Spinal cord (tissue), 10 donors: ENCODE measurements around the gene UBE2K. TPM values are rescaled to one million over a fixed set of nuclear protein-coding genes. Genes with fewer than 3 reads are reported as not detected.
"Not testable (repeated sequence)": the region's sequence is repeated elsewhere in the genome, so short reads cannot be mapped to it uniquely, and the experiment has no call there.

ENCODE experiments used
- DNase-seq, 6 donors: peaks; one replicate each; pipeline versions ENCODE4 v3.0.0 to v3.0.0-alpha.2; 2013 to 2015; ENCODE audit warnings: low spot score in 6 of 6, low read depth in 4 of 6
- H3K27ac ChIP-seq: one replicate; pipeline ENCODE4 v1.5.1; 2013; ENCODE audit warnings: low read depth, low read length, control low read depth
- H3K27me3 ChIP-seq: one replicate; pipeline ENCODE4 v1.6.1; 2013; ENCODE audit warnings: low read length; ENCODE audit not compliant: control insufficient read depth, insufficient read depth
- H3K36me3 ChIP-seq: one replicate; pipeline ENCODE4 v1.6.1; 2013; ENCODE audit warnings: low read length; ENCODE audit not compliant: control insufficient read depth, insufficient read depth
- H3K4me1 ChIP-seq: one replicate; pipeline ENCODE4 v1.6.1; 2013; ENCODE audit warnings: low read length; ENCODE audit not compliant: control insufficient read depth, insufficient read depth
- H3K4me3 ChIP-seq: one replicate; pipeline ENCODE4 v1.5.1; 2013; ENCODE audit warnings: low read depth, low read length, control low read depth
- H3K9me3 ChIP-seq: one replicate; pipeline ENCODE4 v1.6.1; 2013; ENCODE audit warnings: low read length; ENCODE audit not compliant: control insufficient read depth, insufficient read depth
- WGBS: methylation state at CpG from one replicate; pipeline ENCODE4 v1.1.5; 2013; ENCODE audit warnings: missing lambda C conversion rate; ENCODE audit not compliant: insufficient coverage; 5-methylcytosine and 5-hydroxymethylcytosine counted together
- polyA plus RNA-seq, 2 donors: library from polyadenylated mRNA; unstranded; fragments of 120-200 nt; gene quantifications; one replicate each; pipeline ENCODE4 v1.2.1, GENCODE V29; 2013; ENCODE audit not compliant: insufficient read length in 2 of 2
- total RNA-seq, 2 donors: library from RNA; depleted of rRNA in 1 of 2; stranded (reverse); fragments of 120-200 nt in 1 of 2; fragments of >200 nt in 1 of 2; gene quantifications; one replicate each; pipeline versions ENCODE4 v1.2.3 to v1.2.4, GENCODE V29; 2013 to 2014
- donor health status: healthy.

The UBE2K gene
- total and polyA plus RNA-seq, 4 donors: 30.7 to 86.3 (median 73.7) TPM

DNA sequence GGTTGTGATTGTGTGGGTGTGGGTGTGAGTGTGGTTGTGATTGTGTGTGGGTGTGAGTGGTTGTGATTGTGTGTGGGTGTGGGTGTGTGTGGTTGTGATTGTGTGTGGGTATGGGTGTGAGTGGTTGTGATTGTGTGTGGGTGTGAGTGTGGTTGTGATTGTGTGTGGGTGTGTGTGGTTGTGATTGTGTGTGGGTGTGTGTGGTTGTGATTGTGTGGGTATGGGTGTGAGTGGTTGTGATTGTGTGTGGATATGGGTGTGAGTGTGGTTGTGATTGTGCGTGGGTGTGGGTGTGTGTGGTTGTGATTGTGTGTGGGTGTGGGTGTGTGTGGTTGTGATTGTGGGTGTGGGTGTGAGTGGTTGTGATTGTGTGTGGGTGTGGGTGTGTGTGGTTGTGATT is 115.1 kb downstream of the UBE2K start:
- not testable (repeated sequence) for DNase-seq, H3K4me1 ChIP-seq, H3K9me3 ChIP-seq

DNA sequence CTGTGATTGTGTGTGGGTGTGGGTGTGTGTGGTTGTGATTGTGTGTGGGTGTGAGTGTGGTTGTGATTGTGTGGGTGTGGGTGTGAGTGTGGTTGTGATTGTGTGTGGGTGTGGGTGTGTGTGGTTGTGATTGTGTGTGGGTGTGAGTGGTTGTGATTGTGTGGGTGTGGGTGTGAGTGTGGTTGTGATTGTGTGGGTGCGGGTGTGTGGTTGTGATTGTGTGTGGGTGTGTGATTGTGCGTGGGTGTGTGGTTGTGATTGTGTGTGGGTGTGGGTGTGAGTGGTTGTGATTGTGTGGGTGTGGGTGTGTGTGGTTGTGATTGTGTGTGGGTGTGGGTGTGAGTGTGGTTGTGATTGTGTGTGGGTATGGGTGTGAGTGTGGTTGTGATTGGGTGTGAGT is 115.8 kb downstream of the UBE2K start:
- not testable (repeated sequence) for DNase-seq
- WGBS: 20% methylated on average over 1 of the region's 2 CpGs

More for the DNA sequence above, 115.1 kb downstream of the UBE2K start:
- not testable (repeated sequence) for H3K27me3 ChIP-seq, H3K4me3 ChIP-seq, H3K36me3 ChIP-seq, H3K27ac ChIP-seq
- WGBS: no CpG with 5 or more reads among the region's 1 CpG

DNA sequence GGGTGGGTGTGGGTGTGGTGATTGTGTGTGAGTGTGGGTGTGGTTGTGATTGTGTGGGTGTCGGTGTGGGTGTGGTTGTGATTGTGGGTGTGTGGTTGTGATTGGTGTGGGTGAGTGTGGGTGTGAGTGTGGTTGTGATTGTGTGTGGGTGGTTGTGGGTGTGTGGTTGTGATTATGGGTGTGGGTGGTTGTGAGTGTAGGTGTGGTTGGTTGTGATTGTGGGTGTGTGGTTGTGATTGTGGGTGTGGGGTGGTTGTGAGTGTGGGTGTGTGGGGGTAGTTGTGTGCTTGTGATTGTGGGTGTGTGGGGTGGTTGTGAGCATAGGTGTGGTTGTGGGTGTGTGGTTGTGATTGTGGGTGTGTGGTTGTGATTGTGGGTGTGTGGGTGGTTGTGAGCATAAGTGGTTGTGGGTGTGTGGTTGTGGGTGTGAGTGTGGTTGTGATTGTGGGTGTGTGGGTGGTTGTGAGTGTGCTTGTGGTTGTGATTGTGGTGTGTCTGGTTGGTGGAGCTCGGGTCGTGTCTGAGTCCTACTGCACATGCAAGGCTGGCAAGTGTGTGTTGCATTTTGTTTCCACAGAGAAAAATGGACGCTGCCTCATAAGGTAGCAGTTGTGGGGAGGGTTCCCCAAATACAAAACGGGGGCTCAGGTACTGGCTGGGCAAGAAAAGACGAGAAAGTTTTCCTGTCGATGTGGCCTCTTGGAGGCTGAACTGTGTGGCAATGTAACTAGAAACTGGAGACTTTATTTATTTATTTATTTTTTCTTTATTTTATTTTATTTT is 116.7 kb downstream of the UBE2K start:
- Histone ChIP-seq H3K9me3 (no peaks in the 10 kb centered on the region), H3K36me3 (peaks cover 6% of the 10 kb centered on the region), H3K27me3 (no peaks in the 10 kb centered on the region), H3K4me1 (no peaks in the 10 kb centered on the region), H3K27ac (no peak overlapping the region), H3K4me3 (no peak overlapping the region)
- 91% methylated on average over 4 of the region's 7 CpGs for WGBS
- no peak for DNase-seq

More for the DNA sequence above, 115.8 kb downstream of the UBE2K start:
- not testable (repeated sequence) for H3K27ac ChIP-seq, H3K27me3 ChIP-seq, H3K36me3 ChIP-seq, H3K4me3 ChIP-seq, H3K4me1 ChIP-seq, H3K9me3 ChIP-seq

- Histone ChIP-seq H3K4me3 (no peak overlapping the region), H3K36me3 (peaks cover 6% of the 10 kb centered on the region), H3K9me3 (no peaks in the 10 kb centered on the region), H3K4me1 (no peaks in the 10 kb centered on the region), H3K27ac (no peak overlapping the region), H3K27me3 (no peaks in the 10 kb centered on the region)
- DNase-seq: no peak
- WGBS: 84% methylated on average over 5 of the region's 5 CpGs
These were observed 120.7 kb downstream of the UBE2K start for GRCh38 chr4:39818646-39819045.

DNA sequence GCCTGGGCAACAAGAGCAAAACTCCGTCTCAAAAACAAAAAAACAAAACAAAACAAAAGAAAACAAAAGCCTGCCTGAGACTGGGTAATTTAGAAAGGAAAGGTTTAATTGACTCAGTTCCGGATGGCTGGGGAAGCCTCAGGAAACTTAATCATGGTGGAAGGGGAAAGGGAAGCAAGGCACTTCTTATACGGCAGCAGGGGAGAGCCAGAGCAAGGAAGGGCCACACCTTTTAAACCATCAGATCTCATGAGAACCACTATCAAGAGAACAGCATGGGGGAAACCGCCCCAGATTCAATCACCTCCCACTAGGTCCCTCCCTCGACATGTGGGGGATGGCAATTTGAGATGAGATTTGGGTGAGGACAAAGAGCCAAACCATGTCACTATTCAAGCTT is 122.2 kb downstream of the UBE2K start:
- no peak for DNase-seq
- Histone ChIP-seq H3K9me3 (no peaks in the 10 kb centered on the region), H3K4me1 (no peaks in the 10 kb centered on the region), H3K36me3 (peaks cover 3% of the 10 kb centered on the region), H3K4me3 (no peak overlapping the region), H3K27me3 (no peaks in the 10 kb centered on the region), H3K27ac (no peak overlapping the region)
- 60% methylated on average over 1 of the region's 5 CpGs for WGBS

GRCh38 chr4:39821951-39822350 is 124.0 kb downstream of the UBE2K start:
- no peak for DNase-seq
- WGBS: 99% methylated on average over 7 of the region's 9 CpGs
- Histone ChIP-seq H3K4me3 (no peak overlapping the region), H3K27ac (no peak overlapping the region), H3K4me1 (no peaks in the 10 kb centered on the region), H3K36me3 (peaks cover 3% of the 10 kb centered on the region), H3K27me3 (no peaks in the 10 kb centered on the region), H3K9me3 (no peaks in the 10 kb centered on the region)

DNA sequence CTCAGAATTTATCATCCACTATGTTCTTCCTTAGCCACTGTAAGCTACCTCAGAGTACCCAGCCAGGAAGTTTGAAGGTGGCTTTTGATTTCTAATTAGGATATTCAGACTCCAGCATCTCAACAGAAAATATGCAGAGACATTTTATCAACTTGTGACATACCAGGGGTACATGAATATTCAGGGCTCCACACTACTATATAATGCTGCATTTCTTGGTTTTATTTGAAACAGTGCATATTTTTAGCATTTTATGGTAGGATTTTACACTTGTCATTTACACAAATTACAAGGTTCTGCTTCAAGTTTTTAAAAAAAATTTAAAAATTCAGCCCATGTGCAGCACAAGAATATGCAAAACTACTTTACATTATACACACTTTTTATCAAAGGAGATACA is 124.7 kb downstream of the UBE2K start:
- Histone ChIP-seq H3K4me3 (no peak overlapping the region), H3K4me1 (no peaks in the 10 kb centered on the region), H3K9me3 (no peaks in the 10 kb centered on the region), H3K27ac (no peak overlapping the region), H3K27me3 (no peaks in the 10 kb centered on the region), H3K36me3 (peaks cover 3% of the 10 kb centered on the region)
- DNase-seq: peak in 1 of 6 donors; percentile 4

- H3K27me3 ChIP-seq: no peaks in the 10 kb centered on the region
- H3K27ac ChIP-seq: no peak overlapping the region
- H3K4me1 ChIP-seq: no peaks in the 10 kb centered on the region
- H3K4me3 ChIP-seq: no peak overlapping the region
- no peaks in the 10 kb centered on the region for H3K9me3 ChIP-seq
- peaks cover 3% of the 10 kb centered on the region for H3K36me3 ChIP-seq
- no CpG with 5 or more reads among the region's 2 CpGs for WGBS
- DNase-seq: peak in 1 of 6 donors; percentile 23
These were observed 125.3 kb downstream of the UBE2K start for GRCh38 chr4:39823191-39823590.

DNA sequence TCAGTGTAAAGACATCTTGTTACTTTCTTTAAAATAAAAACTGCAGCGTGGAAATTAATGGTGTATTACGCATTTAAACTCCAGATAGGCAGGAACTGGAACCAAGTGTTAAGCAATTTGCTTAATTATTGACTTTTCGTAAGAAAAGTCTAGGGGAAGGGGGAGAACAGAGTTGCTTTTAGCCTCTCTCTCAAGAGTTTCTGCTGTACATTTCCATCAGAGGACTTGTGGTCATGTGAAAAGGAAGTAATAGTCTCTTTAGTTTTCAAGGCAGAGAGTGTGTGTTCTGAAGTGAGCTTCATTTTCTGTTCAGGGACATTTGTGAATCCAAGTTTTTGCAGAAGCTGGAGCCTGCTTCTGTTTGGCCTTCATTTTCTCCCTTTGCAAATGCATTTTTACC is 127.2 kb downstream of the UBE2K start:
- no peaks in the 10 kb centered on the region for H3K27me3 ChIP-seq
- H3K4me1 ChIP-seq: no peaks in the 10 kb centered on the region
- H3K4me3 ChIP-seq: no peak overlapping the region
- 100% methylated on average over 1 of the region's 3 CpGs for WGBS
- DNase-seq: peak in 1 of 6 donors; percentile 14
- H3K27ac ChIP-seq: no peak overlapping the region
- peaks cover 14% of the 10 kb centered on the region for H3K36me3 ChIP-seq
- no peaks in the 10 kb centered on the region for H3K9me3 ChIP-seq

- DNase-seq: no peak
- H3K9me3 ChIP-seq: no peaks in the 10 kb centered on the region
- H3K27me3 ChIP-seq: no peaks in the 10 kb centered on the region
- H3K4me3 ChIP-seq: no peak overlapping the region
- no peaks in the 10 kb centered on the region for H3K4me1 ChIP-seq
- 100% methylated on average over 3 of the region's 7 CpGs for WGBS
- no peak overlapping the region for H3K27ac ChIP-seq
- H3K36me3 ChIP-seq: peaks cover 16% of the 10 kb centered on the region
These were observed 127.8 kb downstream of the UBE2K start for GRCh38 chr4:39825741-39826231.
